HG03135 (cell line): ENCODE results near the gene FYB1.
"Not testable (repeated sequence)": the region's sequence is repeated elsewhere in the genome, so short reads cannot be mapped to it uniquely, and the experiment has no call there.

ENCODE experiments used
- ATAC-seq: cut with Tn5 transposase; IDR thresholded peaks from one replicate; pipeline ENCODE4 v1.9.1; 2021; ENCODE audit warnings: mild to moderate bottlenecking, moderate library complexity; ENCODE audit not compliant: unreplicated experiment

The FYB1 gene

DNA sequence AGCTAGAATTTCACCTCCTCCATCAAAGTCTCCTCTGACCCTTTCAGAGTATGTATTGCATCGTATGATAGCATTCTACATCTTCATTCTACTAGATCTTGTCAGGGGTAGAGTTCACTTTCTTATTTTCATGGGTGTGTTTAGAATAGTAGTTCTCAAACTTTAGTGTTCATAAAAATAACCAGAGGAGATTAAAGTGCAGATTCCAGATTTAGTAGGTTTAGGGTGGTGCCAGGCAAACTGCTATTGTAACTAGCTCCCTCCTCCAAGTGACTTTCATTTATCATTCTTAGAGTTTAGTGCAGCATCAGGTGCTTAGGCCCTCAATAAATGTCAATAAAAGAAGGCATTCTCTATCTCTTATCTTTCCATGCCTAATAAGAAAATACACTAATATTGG, 7.2 kb upstream of the FYB1 start:
- no peak for ATAC-seq

DNA sequence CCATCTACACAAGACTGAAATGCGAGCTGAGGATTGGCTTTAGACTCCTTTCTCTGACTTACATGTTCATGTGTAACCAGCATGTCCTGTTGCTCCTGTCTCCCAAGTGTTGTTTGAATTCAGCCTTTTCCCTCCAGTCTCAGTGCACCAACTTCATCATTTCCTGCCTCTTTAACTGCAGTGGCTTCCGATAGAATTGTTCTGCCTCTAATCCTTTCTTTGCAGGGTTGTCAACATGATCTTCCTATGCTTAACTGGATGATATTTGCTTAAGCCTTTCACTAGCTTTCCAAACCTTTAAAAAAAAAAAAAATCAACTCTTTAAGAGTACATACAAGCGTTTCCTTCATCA, 6.7 kb upstream of the FYB1 start:
- ATAC-seq, result no peak

DNA sequence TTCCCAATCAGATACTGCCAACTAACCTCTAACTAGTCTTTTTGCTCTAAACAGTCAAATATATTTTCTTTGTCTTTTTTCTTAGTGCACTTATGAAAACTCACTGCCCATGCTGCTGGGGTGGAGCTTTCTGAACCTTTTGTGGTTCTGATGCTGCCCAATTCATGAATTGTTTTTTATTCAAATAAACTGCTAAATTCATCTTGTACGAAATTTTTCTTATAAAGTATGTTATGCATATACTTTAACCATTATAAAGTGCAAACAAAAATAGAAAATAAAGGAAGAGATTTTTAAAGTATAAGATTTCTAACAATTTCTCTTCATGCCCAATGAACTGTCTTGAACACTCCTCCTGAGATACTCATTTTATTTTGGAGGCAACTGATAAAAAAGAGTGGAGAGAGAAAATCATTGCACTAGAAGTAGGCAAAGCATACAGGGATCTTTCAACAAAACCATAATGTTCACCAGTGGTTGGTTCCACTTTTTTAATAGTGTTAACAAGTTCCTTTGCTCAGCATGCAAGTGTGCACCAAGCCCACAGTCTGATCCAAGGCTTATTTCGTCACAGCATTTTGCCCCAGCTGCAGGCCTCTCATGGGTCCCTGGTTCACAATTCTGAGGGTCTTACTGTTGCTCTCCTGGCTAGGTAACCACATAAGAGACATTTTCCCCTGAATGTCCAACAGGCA, 6.2 kb upstream of the FYB1 start:
- no peak for ATAC-seq

DNA sequence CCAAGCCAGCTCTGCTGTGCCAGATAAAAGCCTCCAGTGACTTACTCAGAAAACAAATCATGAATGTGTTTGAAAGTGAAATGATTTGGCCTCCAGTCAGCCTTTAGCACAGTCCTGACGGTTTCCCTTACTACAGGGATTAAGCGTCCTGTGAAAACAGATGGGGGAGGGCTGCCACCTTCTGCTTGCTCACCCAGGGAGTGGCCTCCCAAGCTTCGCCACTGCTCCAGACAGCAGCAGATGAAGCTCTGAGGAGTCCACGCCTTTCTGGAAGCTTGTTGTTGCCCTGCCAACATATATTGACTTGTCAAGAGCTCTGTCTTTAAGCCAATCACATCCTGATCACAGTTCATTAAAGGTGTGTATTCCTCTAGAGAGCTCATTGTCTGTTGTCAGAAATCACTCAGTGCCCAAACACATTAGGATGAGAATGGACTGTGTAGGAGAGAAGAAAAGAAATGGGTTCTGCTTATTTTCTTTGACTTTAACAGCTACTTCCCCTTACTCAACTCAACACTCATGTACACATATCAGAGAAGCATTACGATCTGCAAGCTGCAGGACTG, 4.9 kb upstream of the FYB1 start:
- no peak for ATAC-seq

DNA sequence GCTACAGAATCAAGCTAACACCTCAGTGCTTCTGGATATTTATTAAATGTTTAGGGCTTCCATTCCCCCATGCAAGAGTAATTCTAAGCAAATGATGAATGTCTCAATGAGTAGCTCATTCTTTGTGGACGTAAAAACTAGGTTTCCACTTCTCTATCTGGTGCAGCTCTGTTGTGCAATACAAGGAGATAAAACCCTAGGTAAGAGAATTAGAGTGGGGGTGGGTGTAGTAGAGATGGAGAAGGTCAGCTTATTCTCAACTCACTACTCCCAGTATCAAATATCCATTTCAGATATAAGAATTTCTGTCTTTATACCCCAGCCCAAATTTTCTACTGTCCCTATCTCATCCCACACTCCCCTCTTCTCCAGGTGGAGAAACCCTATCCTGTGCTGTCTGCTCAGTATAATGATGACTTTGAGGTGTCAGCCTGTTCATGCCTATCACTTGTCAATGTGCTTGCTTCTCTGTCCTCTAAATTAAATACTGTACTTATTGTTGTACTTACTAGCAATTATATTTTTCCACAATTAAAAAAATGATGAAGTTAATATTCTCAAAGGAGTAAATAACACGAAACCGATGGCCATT, 4.3 kb upstream of the FYB1 start:
- no peak for ATAC-seq

DNA sequence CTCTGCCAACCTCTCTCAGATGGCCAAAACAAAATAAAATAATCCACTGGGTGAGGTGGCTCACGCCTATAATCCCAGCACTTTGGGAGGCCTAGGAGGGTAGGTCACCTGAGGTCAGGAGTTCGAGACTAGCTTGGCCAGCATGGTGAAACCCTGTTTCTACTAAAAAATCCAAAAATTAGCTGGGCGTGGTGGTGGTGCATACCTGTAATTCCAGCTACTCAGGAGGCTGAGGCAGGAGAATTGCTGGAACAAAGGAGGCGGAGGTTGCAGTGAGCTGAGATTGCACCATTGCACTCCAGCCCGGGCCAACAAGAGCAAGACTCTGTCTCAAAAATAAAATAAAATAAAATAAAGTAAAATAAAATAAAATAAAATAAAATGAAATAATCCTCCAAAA, 2.3 kb upstream of the FYB1 start:
- ATAC-seq, result not testable (repeated sequence)

DNA sequence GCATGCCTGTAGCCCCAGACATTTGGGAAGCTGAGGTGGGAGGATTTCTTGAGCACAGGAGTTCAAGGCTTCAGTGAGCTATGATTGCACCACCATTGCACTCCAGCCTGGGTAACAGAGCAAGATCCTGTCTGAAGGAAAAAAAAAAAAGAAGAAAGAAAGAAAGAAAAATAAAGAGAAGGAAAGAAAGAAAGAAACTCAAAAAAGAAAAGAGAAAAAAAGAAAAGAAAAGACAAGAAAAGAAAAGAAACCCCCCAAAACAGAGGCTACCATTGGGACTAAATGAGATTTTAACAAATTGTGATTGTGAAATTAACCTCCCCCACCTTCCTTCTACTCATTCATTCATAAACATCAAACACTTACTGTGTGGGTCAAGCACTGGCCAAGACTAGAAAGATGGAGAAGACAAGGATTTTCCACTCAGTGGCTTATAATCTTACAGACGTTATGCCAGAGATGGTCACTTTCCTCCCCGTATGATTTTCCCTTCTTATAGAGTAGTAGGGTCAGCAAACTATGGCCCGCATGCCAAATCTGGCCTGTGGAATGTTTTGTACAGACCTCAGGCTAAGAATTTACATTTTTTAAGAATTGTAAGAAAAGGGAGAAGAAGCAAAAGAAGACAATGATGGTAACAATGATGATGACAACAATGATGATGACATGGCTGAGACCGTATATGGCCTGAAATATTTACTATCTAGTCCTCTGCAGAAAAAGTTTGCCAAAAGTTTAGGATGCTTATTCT, 1.1 kb upstream of the FYB1 start:
- no peak for ATAC-seq

DNA sequence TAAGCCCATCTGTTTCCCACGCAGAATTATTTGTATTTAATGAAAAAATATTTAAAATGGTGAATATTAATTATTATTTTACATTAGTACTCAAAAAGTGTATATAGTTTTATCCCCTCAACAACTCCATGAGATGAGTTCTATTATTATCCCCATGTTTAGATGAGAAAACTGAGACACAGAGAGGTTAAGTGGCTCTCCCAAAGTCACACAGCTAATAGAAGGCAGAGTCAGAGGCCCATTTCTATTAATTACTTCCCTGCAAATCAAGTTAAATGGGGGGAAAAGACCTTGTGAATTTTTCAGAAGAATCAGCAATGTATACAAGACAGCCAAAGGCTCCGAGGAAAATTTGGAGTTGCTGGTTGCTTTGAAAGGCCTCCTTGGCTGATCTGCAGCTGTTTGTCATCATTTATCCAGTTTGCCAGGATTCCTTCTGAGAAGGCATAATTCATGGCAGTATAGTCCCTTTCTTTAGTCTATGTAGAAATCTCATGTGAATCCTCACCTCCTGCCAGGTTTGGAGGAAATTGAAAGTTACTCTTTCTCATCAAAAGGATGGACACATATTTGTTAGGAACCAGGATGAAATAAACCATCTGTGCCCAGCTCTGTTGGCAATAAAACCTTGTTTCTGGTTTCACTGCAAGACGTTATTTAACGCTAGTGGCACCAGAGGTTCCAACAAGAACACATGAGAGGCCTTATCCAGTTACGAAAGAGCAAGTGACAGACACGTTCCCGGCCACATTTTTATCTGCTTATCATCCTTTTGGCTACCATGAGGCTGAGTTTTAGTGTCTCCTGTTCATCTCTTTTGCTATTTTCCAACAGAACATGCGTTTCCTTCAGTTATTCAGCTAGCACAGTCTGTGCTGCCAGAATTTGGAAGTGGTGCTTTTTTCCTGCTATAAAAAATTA, 621 bp downstream of the FYB1 start:
- no peak for ATAC-seq

DNA sequence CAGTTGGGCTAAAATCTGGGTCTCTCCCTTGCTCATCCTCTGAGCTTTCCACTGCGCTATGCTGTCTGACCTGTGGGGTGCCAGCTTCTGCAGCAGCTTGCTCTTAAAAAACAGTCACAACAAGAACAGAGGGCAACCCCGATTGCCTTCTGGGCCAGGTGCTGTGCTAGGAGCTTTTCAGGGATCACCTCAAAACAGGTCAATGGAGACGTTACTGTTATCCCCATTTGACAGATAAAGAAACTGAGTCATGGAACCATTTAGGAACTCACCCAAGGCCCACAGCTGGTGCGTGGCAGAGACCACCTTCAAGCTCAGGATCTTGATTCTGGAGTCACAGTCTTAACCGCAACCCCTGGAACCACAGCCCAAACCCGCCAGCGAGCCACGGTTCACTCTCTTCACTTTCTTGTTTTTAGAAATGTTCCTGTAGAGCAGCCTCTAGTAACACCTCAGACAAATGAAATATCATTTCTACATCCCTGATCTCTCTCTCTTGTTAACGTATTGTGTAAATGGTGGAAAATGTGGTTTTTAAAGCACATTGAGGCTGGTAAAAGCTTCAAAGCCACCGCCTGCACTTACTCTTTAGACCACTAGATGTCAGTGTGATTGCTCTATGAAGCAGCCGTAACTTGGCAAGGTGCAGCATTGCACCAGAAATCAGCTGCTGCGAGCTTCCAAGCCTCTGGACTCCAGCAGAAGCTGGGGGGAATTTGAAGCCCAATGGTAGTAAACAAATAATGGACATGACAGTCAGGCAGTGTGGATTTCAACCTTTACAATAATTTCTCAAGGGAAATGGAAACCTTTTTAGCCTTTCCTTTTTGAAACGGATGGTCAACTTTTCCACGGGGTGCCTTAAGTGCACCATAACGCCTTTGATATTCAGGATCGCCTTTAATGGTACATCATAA, 1.7 kb downstream of the FYB1 start:
- ATAC-seq, result peak; percentile 88

DNA sequence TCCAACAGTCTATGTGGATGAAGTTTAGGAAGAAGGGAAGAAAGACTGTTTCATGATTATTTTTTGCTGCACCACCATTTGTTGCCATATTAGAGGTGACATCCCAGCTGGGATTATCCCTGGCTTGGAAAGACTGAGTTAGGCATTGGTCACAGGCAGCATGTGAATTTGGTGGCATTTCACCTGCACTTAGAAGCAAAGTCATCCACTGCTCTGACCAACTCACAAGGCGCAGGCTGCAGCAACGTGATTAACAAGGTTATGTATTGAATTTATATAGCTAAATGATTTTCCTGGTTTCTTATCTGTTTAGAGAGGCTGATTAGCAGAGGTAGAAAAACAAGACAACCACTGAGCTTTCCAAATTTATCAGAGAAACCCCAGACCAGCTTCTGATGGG, 2.7 kb downstream of the FYB1 start:
- no peak for ATAC-seq

DNA sequence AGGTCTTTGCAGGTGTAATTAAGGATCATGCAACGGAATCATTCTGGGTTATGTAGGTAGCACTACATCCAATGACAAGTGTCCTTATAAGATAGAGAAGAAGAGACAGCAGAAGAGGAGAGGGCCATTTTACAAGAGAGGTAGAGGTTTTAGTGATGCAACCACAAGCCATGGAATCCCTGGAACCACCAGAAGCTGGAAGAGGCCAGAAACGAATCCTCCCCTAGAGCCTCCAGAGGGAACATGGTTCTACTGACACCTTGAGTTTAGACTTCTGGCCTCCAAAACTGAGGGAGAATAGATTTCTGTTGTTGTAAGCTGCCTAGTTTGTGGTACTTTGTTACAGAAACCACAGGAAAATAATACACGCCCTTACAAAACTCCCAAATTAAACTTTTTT, 3.5 kb downstream of the FYB1 start:
- no peak for ATAC-seq

DNA sequence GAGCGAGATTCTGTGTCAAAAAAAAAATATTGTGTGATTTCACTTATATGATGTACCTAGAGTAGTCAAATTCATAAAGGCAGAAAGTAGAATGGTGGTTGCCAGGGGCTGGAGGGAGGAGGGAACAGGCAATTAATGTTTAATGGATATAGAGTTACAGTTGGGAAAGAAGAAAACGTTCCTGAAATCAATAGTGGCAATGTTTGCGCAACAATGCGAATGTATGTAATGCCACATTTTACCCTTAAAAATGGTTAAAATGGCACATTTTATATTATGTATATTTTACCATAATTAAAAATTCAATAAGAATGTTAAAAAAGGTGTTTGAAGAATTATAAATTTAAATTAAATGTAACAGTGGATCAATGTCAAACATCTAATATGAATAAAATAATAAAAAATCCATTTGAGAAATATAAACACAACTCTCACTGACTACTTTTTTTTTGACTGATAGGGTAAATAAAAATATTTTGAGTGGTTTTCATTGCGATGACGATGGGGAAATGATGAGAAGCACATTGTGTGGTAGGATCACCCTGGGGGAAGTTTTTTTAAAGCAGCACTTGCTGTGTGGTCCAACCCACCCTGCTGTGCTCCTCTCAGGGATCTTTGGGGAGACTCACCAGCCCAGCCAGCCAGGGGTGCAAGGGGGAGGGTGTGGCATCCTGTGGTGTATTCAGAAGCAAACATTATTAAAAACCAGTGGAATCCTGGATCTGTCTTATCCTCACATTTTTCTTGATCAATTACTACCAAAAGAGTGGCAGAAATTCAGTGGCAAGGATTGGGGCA, 4.3 kb downstream of the FYB1 start:
- no peak for ATAC-seq

DNA sequence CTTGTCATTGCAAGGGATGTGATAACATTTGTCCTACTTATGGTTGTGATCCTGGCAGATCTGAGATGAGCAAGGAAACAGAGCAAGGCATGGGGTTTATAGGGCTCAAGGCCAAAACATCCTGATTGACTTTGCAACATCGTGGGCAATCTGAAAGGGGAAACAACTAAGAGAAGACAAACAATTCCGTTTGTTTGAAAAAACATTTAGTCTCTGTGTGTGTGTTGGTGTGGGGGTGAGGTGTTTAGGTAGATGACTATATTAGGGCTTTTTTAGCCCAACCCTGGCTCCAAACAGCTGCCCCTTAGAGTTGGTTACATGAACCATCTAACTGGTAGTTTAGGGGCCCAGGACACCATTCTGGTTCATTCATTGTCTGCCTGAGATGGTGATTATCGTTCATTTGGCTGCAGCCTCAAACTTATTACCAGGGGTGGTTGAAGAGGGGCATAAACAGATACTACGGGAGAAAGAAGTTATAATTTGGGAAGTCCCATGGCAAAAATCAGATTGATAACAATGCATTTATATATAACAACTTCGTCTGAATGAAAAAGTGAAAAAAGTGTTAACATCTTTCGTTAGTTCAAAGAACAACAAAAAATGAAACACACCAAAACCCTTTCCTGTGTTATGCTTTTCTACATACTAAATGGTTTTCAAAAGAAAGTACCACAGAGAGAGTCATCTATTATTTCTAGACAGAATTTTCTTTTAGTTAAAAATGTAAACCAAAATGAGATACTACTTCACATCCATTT, 5.7 kb downstream of the FYB1 start:
- no peak for ATAC-seq

DNA sequence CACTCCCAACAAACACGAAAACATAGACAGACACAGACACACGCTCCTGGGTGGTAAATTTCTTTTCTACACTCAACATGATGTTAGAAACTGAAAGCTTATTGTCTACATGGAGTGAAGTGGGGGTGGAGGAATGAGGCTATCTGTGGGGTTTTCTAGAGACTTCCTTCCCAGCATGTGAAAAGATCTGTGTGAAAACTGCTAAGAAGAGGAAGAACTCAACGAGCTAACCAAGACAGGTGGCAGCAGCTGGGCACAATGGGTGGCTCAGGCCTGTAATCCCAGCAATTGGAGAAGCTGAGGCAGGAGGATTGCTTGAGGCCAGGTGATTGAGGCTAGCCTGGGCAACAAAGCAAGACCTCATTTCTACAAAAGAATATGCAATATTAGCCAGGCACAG, 7.6 kb downstream of the FYB1 start:
- no peak for ATAC-seq

DNA sequence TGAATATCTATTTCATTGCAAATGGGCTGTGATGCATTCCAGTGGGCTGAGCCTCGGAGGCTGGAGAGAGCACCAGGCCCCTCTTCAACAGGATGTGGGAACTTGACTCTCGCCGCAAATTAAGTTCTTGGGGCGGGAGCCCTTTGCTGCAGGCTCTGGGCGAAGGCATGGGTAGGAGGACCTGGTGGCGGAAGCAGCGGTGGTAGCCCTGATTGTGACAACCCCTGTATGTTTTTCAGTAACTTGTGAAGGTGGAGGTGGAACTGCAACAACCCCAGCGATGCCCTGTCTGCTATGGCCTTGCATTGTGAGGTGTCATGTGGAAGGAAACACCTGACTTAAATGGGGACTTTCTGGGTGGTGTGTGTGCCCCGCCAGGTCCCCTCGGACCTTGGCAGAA, 9.4 kb downstream of the FYB1 start:
- no peak for ATAC-seq

DNA sequence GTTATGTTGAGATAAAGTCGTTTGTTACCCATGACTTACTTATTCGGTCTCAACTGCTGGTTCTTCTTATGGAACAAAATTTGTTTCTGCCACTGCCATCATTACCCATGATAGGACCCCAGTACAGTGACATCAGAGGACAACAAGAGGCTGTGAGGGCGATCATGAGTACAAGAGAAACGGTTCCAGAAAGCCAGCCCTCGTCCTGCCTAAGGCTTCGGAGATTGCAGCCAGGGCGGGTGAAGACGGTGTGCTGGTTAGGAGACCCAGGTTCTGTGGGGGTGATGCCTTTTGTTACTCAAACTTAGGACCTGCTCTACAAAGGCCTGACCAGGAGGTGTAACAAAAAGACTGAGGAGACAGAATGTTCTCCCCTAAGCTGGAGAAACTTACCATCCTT, 10.9 kb downstream of the FYB1 start:
- ATAC-seq, result no peak

DNA sequence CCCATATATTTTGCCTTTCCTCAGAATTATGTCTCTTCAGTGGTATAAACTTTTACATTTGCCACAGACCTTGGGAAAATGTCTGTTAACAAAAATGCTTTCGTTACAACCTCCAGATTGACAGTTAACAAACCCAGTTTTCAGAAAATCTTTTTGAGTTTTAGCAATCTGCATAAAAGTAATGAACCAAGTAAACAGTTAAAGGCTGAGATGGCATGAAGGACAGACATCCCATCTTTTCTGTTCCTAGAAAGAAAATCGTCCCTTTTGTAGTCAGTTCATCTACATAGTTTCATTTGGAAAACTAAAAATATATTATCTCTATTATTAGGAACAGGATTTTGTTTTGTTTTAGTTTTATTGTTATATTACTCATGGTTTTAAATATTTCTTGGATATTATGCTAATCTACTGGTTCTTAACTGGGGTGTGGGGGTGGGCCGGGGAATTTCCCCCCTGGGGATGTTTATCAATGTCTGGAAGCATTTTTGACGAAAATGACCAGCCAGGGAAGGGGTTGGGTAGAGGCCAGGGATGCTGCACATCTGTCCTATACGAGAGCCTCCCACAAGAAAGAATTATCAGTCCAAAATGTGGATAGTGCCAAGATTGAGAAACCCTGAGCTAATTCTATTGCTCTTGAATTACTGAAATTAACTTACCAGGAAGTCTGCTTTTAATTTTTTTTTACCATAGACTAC, 11.9 kb downstream of the FYB1 start:
- no peak for ATAC-seq
